Stimulated activated CD4-positive, alpha-beta T cell treated with anti-CD3 and anti-CD28 coated beads, TNF-alpha, amount 100 ng/mL, for 24 hours (primary cell): ENCODE data around the gene CA9.
A peak's percentile ranks its signal among the peaks of the same experiment; 100 is the strongest.

ENCODE experiments used
- DNase-seq, 3 experiments: peaks; one replicate each; pipeline ENCODE4 v3.0.0-alpha.2; 2020; ENCODE audit warnings: low read depth in 3 of 3

Gene CA9

DNA sequence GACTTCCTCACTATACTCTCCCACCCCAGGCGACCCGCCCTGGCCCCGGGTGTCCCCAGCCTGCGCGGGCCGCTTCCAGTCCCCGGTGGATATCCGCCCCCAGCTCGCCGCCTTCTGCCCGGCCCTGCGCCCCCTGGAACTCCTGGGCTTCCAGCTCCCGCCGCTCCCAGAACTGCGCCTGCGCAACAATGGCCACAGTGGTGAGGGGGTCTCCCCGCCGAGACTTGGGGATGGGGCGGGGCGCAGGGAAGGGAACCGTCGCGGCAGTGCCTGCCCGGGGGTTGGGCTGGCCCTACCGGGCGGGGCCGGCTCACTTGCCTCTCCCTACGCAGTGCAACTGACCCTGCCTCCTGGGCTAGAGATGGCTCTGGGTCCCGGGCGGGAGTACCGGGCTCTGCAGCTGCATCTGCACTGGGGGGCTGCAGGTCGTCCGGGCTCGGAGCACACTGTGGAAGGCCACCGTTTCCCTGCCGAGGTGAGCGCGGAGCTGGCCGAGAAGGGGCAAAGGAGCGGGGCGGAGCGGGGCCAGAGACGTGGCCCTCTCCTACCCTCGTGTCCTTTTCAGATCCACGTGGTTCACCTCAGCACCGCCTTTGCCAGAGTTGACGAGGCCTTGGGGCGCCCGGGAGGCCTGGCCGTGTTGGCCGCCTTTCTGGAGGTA lies 2.1 kb downstream of the CA9 start:
- DNase-seq: peak in 1 of 3 experiments; percentile 32

DNA sequence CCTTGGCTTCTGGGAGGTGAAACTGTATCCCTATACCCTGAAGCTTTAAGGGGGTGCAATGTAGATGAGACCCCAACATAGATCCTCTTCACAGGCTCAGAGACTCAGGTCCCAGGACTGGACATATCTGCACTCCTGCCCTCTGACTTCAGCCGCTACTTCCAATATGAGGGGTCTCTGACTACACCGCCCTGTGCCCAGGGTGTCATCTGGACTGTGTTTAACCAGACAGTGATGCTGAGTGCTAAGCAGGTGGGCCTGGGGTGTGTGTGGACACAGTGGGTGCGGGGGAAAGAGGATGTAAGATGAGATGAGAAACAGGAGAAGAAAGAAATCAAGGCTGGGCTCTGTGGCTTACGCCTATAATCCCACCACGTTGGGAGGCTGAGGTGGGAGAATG lies 5.4 kb downstream of the CA9 start:
- no peak for DNase-seq

DNA sequence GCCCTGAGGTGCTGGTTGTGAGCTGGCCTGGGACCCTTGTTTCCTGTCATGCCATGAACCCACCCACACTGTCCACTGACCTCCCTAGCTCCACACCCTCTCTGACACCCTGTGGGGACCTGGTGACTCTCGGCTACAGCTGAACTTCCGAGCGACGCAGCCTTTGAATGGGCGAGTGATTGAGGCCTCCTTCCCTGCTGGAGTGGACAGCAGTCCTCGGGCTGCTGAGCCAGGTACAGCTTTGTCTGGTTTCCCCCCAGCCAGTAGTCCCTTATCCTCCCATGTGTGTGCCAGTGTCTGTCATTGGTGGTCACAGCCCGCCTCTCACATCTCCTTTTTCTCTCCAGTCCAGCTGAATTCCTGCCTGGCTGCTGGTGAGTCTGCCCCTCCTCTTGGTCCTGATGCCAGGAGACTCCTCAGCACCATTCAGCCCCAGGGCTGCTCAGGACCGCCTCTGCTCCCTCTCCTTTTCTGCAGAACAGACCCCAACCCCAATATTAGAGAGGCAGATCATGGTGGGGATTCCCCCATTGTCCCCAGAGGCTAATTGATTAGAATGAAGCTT lies 6.1 kb downstream of the CA9 start:
- DNase-seq: no peak

GRCh38 chr9:35680331-35681105 lies 6.8 kb downstream of the CA9 start:
- DNase-seq: no peak

GRCh38 chr9:35681341-35682002 lies 7.7 kb downstream of the CA9 start:
- DNase-seq: no peak

GRCh38 chr9:35682051-35682450 lies 8.3 kb downstream of the CA9 start:
- DNase-seq: no peak

DNA sequence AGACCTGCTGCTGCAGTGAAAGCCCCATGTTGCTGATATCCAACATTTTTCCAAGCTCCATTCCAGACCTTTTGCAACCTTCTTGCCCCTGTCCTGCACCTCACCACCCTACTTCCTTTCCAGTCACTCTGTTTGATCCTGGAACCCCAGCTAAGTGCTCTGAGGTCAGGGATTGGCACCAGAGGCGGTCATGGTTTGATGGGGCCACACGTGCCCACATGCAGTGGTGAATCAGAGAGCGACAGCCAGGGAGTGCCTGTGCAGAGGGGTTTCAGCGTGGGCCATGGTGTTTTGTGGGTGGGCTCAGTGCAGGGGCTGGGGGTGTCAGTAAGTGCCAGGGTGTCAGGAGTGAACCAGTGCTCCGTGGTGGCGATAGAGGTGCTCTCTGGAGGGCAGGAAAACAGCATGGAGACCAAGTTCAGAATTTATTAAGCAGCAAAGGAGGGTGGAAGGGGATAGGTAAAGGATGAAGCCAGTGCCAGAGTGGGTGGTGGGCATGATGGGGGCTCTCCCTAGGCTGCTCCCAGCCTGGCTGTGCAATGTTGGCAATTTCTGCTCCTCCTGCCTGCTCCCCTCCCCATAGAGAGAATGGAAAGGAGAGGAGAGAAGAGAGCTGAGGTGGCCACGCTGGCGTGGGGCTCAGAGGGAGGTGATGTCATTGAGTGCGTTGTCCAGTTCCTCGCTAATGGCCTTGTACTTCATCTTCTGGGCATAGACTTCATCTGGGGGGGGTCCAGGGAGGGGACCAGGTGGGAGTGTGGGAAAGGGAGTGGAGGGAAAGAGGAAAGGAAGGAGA lies 9.0 kb downstream of the CA9 start:
- DNase-seq: no peak

GRCh38 chr9:35683323-35683722 lies 9.6 kb downstream of the CA9 start:
- DNase-seq: no peak

GRCh38 chr9:35684921-35685320 lies 11.2 kb downstream of the CA9 start:
- no peak for DNase-seq

GRCh38 chr9:35685506-35685905 lies 11.8 kb downstream of the CA9 start:
- no peak for DNase-seq

DNA sequence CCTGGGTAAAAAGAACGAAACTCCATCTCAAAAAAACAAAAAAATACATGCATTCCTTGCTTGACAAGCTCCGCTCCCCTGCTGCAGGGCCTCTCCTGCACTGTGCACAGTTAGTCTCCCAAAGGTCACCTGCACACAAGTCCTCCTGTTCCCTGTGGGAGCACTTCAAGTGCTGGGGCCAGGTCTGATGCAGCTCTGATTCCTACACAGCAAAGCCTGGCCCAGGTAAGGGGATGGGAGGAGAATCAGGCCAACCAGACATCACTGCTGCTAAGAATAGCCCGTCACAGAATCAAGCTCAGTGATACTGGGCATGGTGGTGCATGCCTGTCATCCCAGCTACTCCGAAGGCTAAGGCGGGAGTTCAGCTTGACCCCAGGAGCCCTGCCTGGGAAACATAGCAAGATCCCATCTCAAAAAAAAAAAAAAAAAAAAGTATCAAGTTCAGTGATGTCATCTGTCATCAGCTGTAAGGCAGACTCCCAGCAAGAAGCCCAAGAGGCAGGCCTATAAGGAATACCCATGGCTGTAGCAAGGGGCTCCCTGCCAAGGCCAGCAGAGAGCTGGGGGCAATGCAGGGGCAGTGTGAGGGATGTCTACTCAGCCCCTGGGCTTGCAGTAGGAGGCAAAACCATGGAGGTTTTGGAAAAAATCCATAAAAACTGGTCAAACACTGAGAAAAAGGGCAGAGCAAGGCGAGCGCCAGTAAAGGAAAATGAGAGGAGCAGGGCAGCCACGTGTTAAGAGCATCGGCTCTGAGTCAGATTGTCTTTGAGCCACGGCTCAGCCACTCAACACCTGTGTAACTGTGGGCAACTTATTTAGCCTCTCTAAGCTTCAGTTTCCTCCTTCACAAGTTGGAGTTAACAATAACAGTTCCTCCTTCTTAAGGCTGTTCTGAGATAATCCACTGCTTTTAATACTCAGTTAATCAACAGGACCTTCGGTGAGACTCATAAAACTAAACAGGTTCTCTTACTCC lies 12.8 kb downstream of the CA9 start:
- DNase-seq: no peak

GRCh38 chr9:35687306-35687705 lies 13.6 kb downstream of the CA9 start:
- DNase-seq: no peak

DNA sequence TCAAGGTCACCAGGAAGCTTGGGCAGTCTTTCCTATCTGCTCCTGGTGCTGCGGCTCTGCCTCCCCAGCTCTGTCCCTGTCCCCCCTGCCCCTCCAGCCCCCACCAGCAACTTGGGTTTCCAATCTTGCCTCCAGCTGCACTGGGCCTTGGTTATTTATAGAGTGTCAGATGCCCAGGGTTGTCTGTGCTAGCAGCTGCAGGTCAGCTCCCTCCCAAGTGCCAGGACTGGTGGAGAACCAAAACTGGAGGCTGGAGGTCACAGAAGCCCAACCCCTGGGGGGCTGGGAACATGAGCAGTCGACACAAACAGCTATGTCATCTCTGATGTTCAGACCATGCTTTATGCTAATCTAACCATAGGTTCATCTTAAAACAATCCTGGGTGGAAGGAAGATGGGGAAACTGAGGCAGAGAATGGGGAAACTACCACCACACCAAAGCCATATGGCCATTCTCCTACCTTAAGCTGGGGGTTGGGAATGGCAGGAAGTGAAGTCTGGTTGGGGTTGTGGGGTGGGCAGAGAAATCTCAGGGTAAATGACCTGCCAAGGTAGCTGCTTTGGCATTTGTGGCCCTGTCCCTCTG lies 14.3 kb downstream of the CA9 start:
- DNase-seq: no peak

- DNase-seq: no peak
Observed at GRCh38 chr9:35688558-35689541, 15.1 kb downstream of the CA9 start.

DNA sequence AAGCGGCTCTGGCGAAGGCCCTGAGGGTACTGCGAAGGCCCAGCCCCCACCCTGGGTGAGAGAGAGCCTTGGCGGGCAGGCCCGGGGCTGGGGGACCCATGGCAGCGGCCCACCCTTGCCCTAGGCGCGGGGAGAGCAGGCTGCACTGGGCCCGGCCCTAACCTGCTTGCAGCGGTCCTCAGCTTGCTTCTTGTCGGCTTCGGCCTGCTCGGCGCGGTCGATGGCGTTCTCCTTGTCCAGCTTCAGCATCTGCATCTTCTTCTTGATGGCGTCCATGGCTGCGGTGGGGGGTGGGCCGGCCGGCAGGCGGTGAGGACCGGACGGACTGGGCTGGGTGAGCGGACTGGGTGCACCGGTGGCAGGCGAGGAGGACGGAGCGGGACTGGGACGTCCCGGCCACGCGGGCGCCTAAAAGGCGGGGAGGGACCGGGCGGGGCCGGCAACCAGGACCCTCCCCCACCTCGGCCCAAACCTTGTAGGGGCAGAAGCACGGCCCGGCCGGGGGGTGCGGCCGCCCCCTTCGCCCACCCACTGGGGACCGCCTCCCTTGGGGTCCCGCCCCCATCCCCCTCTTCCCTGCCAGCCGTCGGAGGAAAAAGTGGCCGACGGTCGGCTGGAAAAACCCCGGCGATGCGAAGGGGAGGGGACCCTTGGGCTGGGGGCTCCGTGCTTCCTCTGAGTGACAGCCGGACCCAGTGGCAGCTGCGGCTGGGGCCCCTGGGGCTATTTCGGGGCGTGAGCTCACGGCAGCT lies 16.0 kb downstream of the CA9 start, which contains the start of gene TPM2:
TPM2 (minus strand) TSS at position 384 of the 752 bp plus-strand sequence; CDS start at position 276, 108 bp downstream.
- no peak for DNase-seq

- no peak for DNase-seq
Observed at GRCh38 chr9:35690294-35690613, 16.5 kb downstream of the CA9 start.

GRCh38 chr9:35690614-35691333 lies 17.0 kb downstream of the CA9 start:
- peak in 1 of 3 experiments; percentile 40 for DNase-seq

GRCh38 chr9:35691334-35691650 lies 17.6 kb downstream of the CA9 start:
- DNase-seq: no peak
